Activated CD4-positive, CD25-positive, alpha-beta regulatory T cell treated with anti-CD3 and anti-CD28 coated beads, Interleukin-2, amount 50 U/mL, for 16 hours (primary cell): ENCODE measurements around the gene NHLRC4.

Experiments used
- DNase-seq: peaks from one replicate; pipeline ENCODE4 v3.0.0-alpha.2; 2020; ENCODE audit warnings: low read depth, low spot score

The NHLRC4 gene

DNA sequence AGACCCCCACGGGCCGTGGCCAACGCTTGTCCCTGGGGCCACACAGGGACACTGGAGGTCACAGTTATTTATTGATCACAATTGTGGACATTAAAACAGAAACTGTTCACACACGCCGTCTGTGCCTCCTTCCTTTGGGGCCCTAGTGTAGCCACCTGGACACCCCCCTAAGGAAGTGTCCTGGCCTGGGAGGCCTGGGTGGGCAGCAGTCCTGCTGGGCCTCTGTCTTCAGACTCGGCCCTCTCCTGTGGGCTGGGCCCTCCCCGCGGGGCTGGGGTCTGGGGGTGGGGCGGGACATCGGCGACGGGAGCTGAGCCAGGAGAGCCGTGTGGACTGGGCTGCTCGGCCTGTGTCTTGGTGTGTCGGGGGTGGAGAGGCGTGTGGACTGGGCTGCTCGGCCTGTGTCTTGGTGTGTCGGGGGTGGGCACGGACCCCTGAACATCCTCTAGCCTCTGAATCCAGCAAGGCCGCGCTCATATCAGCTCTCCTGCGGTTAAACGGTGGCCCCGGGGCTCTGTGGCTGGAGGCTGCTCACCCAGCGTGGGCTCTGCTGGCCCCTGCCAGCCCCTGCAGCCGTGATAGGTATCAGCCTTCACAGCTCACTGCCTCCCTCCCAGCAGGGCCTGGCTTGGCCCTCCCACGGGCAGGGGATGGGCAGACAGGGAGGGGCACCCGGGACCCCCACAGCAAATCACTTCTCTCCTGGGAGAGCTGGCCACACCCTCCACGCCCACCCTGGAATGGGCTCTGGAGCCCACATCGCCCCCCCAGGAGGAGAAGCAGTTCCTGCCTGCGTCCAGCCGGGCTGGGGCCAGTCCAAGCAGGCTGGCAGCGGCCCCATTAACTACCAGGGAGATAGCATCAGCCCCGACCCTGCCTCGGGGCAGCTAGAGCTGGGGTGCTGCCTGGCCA lies 1.1 kb upstream of the NHLRC4 start:
- no peak for DNase-seq

DNA sequence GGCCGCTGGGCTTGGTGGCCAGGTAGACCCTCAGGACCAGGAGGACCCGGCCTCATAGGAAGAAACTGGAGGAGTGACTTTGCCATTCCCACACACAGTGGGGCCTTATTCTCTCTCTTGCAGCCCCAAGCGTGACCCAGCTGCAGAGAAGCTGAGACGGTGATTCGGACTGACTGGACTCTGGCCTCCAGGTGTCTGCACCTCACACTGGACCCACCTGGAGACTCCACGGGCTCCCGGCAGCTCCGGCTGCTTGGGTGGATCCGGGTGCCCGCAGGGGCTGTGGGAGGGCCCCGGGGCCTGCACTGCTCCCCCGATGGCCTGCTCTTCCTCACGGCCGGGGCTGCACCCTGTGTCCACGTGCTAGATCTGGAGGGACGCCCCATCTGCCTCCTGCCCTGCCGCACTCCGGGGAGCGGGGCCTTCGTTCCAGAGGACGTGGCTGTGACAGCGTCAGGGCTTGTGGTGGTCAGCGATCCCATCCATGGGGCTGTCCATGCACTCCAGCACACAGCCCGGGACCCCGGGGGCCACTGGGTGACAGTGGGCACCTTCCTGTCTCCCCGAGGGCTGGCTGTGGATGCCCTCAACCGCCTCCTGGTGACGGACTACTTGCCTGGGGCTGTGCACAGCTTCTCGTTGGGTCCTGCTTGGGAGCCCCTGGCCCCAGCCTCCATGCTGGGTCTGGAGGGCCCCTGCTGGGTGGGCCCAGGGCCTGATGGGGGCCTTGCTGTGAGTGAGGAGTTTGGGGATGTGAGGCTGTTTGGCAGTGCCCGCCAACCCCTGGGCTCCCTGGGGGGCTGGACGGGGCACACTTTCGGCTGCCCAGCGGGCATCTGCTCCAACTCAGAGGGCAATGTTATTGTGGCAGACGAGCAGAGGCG lies 810 bp downstream of the NHLRC4 start:
- no peak for DNase-seq

DNA sequence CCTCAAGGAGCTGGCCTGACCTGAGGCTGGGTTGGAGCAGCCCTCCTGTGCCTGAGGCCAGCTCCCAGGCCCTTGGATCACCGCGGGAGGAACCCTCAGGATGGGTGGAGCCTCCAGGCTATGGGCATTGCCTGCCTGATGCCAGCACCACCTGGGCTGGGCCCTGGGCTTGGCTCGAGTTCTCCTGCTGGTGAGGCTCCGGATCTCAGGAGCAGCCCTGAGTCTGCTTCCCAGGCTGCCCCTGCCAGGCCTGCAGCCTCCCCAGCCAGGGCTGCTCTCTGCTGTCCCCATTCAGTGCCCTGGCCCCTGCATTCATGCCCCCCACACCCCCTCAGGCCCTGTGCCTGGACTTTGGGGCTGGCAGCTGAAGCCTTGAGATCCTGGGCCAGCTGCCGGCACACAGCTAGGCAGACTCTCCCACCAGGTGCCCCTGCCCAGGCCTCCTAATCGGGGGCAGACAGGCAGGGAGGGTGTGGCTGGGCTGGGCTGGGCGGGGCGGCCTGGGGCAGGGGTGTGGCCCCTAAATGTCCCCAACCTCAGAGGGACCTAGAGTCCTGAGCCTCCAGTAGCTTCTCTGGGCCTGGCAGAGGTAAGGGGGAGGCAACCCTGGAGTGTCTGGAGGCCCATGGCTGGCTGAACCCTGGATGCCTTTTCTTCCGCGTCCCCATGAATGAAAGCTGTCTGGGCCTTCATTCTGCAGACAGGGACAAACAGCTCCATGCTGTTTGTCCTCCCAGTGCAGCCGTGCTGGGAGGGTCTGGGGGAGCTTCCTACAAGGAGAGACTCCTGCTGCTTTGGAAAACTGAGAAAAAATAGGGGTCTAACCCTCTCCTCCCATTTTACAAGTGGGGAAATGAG lies 1.8 kb downstream of the NHLRC4 start:
- no peak for DNase-seq

DNA sequence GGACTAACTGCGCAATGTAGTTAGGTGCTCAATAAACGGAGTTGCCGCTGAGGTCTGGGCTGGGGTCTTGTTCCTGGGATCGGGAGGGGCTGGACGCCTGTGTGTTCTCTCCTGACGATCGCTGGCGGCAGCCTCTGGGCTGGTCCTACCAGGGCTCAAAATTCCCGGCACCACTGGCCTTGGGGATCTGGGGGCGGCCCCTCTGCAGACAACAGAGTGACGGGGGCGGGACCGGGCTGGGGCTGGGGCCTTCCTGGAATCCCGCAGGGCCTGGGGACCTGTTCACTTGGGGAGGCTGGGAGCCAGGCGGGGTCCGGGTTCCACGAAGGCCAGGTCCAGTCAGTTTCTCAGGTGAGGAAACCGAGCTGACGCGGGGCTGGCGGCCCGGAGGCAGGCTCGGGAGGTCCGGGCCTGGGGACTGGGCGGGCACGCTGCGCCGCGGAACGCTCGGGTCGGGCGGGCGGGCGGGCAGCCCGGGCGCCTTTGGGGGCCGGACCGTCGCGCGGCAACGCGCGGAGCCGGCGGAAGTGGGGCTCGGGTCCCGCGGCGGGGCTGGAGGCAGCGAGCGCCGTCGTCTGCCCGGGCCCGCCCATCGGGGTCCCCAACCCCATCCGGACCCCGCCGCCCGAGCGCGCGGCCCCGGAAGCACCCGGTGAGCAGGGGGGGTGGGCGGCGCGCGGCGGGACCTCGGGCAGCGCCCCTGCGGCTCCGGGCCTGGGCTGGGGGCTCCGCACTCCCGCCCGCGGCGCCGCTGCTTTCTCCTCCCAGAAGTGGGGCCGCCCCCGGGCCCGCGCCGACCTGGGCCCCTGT lies 2.8 kb downstream of the NHLRC4 start, which contains the start of gene PIGQ:
TSS of gene PIGQ (plus strand) at position 524 of the 810 bp plus-strand sequence. CDS start 4,107 bp downstream, outside the sequence.
- DNase-seq, result peak; percentile 23

DNA sequence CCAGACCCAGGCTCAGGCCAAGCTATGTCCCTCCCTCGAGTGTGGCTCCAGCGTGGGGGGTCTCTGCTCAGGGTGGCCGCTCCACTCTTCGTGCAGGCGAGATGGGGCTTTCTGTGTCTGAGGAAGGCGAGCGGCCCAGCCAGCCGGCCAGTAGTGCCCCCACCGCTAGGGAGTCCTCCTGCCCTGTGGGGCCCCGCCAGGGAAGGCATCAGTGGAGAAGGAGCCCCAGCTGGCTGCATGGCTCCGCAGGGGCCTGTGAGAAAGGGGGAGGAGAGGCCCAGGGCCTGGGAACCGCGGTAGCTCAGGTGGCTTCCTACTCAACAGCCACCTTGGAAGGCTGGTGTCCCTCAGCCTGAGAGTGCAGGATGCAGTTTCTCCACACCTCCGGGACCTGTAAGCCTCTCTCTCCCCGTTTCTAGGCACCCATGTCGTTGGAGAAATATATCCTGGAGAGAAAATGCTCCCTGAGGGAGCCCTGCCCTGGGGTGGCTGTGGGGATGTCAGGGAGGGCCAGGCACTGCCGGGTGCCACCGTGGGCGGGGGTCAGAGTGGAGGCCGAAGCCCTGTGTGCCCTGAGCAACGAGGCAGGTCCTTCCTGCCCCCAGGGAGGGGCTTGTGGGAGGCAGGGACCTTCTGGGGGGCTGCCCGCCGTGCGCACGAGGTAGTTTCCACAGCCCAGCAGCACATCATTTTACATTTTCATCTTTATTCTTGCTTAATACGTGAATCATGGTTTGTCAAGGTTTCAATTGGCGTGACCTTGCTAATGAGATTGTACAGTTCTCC lies 6.3 kb downstream of the NHLRC4 start:
- no peak for DNase-seq

DNA sequence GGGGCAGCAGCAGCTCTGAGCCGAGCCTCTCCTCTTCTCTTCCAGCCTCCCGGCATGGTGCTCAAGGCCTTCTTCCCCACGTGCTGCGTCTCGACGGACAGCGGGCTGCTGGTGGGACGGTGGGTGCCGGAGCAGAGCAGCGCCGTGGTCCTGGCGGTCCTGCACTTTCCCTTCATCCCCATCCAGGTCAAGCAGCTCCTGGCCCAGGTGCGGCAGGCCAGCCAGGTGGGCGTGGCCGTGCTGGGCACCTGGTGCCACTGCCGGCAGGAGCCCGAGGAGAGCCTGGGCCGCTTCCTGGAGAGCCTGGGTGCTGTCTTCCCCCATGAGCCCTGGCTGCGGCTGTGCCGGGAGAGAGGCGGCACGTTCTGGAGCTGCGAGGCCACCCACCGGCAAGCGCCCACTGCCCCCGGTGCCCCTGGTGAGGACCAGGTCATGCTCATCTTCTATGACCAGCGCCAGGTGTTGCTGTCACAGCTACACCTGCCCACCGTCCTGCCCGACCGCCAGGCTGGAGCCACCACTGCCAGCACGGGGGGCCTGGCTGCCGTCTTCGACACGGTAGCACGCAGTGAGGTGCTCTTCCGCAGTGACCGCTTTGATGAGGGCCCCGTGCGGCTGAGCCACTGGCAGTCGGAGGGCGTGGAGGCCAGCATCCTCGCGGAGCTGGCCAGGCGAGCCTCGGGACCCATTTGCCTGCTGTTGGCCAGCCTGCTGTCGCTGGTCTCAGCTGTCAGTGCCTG lies 7.4 kb downstream of the NHLRC4 start:
- DNase-seq, result no peak

DNA sequence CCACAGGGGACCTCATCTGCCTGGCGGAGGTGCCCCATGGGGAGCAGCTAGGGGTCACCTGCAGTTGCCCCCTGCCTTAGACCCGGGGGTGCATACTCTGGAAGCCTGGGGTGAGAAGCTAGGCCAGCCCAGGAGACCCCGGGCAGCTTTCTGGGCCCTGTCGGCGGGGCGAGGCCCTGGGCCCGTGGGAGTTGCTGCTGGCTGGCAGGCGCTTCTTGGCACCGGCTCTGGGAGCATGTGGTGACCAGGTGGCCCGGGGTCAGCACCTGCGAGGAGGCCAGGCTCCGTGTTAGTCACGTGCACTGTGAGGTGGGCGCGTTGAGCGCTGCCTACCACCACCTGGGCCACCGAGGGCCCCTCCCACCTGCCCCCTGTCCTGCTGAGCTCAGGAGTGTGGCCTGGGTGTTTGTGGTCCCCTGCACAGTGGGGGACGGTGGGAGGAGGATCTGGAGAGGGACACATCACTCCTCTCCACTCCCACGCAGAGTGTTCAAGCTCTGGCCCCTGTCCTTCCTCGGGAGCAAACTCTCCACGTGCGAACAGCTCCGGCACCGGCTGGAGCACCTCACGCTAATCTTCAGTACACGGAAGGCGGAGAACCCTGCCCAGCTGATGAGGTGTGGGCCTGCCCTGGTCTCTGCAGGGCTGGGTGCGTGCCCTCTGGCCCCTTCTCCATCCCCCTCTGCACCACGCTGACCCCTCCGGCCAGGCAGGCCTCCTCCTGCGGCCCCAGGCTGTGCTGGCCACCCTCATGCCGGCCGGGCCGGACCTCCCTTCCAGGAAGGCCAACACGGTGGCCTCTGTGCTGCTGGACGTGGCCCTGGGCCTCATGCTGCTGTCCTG lies 8.8 kb downstream of the NHLRC4 start:
- no peak for DNase-seq

DNA sequence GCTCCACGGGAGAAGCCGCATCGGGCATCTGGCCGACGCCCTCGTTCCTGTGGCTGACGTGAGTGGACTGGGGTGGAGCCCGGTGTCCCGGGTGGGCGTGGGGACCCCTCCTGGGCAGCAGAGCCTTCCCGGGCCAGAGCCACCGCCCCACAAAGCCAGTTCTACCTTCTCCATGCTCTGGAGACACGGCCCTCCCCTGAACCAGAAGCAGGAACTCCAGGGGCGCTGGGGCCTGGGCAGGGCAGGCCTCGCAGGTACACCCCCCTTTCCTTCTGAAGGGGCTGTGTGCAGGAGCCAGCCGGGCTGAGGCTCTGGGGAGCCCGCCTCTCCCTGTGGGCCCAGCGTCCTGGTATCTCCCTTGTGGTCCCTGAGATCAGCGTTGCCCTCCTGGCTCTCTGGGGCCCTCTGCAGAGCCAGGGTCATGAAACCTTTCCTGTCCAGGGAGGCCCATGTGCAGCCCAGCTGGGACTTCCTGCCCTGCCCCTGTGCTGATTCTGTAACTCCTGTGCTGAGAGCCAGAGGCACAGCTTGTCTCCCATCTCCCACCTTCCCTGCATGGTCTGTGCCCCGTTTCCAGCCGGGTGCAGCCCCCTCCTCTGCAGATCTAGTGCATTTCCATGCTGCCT lies 9.5 kb downstream of the NHLRC4 start:
- DNase-seq, result no peak

DNA sequence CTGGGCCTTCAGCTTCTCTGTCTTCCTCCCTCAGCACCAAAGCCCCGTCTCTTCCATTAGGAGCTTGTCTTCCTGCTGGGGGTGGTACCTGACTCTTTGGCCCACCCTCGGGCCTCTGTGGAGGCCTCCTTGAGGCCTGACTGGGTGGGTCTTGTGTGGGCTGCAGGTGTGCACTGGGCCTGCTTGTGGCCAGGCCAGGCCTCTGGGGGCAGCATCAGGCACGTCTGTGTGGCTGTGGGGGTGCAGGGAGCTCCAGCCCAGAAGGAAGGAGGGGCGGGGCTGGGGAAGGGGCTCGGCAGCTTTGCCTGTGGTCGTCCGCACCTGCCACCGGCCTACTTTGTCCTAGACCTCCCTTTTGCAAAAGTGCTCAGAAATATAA lies 10.0 kb downstream of the NHLRC4 start:
- DNase-seq, result no peak

DNA sequence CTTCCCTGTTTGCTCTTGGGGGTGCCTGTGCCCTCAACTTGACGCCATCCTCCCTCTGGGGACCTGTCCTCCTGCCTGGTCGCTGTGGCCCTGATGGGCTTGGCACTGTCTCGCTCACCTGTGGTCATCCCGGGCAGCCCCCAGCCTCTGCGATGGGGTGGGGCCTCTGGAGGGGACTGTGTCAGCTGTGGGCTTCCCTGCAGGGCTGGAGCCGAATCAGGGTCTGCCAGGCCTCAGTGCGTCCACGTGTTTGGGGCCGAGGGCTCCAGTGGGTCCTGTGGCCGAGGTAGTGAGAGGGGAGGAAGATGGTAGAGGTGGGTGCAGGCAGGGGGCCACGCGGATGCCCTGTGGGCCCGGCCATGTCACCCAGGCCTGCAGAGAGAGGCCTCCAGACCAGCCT lies 11.0 kb downstream of the NHLRC4 start:
- no peak for DNase-seq

DNA sequence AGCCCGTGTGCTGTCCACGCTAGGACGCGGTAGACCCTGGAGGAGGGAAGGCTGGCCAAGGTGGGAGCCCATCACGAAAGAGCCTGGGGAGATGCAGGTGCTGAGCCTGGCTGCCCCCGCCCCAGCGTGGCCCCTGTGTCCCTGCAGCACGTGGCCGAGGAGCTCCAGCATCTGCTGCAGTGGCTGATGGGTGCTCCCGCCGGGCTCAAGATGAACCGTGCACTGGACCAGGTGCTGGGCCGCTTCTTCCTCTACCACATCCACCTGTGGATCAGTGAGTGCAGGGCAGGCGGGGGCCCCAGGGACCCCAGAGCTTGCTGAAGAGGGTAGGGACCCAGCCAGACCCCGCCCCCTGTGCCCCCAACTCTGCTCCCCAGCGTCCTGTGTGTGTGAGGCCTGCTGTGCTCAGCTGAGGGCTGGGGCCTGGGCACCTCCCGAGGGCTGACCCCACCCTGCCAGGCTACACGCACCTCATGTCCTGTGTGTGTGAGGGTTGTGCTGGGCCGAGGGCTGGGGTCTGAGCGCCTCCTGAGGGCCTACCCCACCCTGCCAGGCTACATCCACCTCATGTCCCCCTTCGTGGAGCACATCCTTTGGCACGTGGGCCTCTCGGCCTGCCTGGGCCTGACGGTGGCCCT lies 11.5 kb downstream of the NHLRC4 start:
- DNase-seq, result no peak

DNA sequence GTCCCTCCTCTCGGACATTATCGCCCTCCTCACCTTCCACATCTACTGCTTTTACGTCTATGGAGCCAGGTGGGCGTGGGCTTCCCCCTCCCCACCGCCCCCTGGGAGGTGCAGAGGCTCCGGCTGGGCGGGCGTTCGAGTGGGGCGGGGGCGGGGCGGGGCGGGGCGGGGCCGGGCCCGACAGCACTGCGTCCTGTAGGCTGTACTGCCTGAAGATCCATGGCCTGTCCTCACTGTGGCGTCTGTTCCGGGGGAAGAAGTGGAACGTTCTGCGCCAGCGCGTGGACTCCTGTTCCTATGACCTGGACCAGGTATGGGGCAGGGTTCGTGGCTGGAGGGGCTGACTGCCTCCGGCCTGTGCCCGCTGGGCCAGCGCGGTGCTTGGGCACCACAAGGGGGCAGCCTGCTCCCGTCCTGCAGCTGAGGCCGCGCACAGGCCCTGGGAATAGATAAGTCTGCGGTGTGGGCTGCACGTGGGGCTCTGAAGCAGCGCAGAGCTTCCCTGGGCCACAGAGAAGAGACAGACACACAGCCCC lies 12.1 kb downstream of the NHLRC4 start:
- no peak for DNase-seq

DNA sequence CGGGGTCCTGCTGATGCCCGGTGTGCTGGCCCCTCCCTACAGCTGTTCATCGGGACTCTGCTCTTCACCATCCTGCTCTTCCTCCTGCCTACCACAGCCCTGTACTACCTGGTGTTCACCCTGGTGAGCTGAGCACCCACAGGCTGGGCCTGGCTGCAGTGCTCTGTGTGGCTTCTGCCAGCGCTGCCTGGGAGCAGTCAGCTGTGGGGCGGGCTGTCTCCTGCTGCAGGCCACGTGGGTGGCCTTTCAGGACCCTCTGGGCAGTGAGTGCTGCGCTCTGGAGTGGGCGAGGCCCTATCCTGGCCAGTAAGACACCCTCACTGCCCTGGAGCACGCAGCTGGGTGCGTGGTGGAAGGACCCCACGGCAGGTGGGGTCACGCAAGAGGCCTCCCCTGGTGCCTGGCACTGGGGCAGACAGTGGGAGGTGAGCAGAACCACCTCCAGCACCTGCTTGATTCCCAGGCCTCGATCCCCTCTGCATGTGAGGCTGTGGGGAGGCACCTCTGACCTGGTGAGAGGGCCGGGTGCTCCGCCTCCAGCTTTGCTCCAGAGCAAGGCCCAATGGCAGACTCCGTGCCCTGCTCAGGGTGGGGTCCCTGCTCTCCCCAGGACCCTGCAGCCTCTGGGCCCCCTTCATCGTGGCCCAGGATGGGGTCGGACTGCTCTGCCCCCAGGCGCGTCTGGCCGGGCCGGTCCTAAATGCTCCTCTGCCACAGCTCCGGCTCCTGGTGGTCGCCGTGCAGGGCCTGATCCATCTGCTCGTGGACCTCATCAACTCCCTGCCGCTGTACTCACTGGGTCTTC lies 13.5 kb downstream of the NHLRC4 start:
- no peak for DNase-seq

DNA sequence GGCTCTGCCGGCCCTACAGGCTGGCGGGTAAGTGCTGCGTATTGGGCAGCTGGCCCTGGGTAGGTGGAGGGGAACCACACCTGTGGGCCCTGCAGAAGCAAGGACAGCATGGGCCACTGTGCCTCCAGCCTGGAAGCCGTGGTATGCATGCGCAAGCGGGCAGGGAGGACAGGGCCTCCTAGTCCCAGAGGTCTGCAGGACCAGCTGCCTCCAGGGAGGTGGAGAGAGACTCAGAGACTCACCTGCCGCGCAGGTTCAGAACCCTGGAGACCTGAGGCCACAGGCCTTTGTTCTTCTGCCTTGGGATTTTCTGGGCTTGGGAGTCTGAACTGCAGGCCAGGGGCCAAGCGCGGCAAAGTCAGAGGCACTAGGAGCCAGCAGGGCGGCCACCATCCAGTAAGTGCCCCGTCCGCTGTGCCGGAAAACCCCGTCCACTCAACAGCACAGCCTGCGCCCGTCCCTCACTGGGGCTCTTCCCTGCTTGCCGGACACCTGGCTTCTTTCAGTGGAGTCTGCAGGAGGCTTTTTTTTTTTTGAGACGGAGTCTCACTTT lies 14.2 kb downstream of the NHLRC4 start:
- DNase-seq, result no peak

DNA sequence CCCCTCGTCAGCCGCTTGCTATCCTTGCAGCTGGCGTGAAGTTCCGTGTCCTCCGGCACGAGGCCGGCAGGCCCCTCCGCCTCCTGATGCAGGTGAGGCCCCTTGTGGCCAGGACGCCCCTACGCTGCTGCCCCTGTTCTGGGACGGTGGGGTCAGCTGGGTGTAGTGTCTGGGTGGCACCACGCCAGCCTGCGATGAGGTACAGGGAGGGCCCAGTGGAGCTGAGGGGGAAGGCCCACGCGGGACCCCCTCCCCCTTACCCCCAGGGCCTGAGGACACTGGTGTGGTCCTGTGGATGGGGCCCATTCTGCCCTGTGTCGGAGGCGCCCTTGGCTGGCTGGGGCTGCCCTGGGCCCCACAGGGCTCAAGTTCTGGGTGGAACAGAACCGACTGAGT lies 15.4 kb downstream of the NHLRC4 start:
- no peak for DNase-seq
